Progenitor cell of endocrine pancreas (in vitro differentiated cells): Measurements from ENCODE around the gene RFFL. TPM values are rescaled to one million over a fixed set of nuclear protein-coding genes. Genes with fewer than 3 reads are reported as not detected.
"Not testable (repeated sequence)": the region's sequence is repeated elsewhere in the genome, so short reads cannot be mapped to it uniquely, and the experiment has no call there.

Experiments
- DNase-seq: peaks from one replicate; pipeline ENCODE4 v3.0.0; 2021; ENCODE audit warnings: low spot score; ENCODE audit not compliant: unreplicated experiment
- H3K27ac Mint-ChIP-seq: 2 replicates; pipeline ENCODE4 v1.8.0; 2021; ENCODE audit warnings: mild to moderate bottlenecking, moderate library complexity, mixed read lengths
- H3K27me3 Mint-ChIP-seq: 2 replicates; pipeline ENCODE4 v1.8.0; 2021; ENCODE audit warnings: mixed read lengths
- H3K36me3 Mint-ChIP-seq: 2 replicates; pipeline ENCODE4 v1.8.0; 2022; ENCODE audit warnings: mixed read lengths; ENCODE audit not compliant: insufficient read depth
- H3K4me1 Mint-ChIP-seq: 2 replicates; pipeline ENCODE4 v1.8.0; 2021; ENCODE audit warnings: low read depth, mixed read lengths
- H3K4me3 Mint-ChIP-seq: 2 replicates; pipeline ENCODE4 v1.8.0; 2021; ENCODE audit warnings: low read depth, mild to moderate bottlenecking, moderate library complexity, mixed read lengths
- H3K9me3 Mint-ChIP-seq: 2 replicates; pipeline ENCODE4 v1.8.0; 2021; ENCODE audit warnings: low read depth, mixed read lengths
- long read RNA-seq: library from polyadenylated mRNA; unstranded; transcript quantifications from one replicate; pipeline ENCODE4 v2.0.0, GENCODE V29; 2020
- total RNA-seq: library from RNA; stranded (reverse); gene quantifications from 2 replicates; pipeline ENCODE4 v1.2.1, GENCODE V29; 2021
- TF ChIP-seq, protein P1 (sequence below): fragments of 200-600 bp; sonication (generic); IDR thresholded peaks from one replicate; pipeline ENCODE4 v1.5.0; 2021; ENCODE audit warnings: antibody characterized with exemption, mild to moderate bottlenecking; ENCODE audit not compliant: unreplicated experiment

The RFFL gene, protein sequence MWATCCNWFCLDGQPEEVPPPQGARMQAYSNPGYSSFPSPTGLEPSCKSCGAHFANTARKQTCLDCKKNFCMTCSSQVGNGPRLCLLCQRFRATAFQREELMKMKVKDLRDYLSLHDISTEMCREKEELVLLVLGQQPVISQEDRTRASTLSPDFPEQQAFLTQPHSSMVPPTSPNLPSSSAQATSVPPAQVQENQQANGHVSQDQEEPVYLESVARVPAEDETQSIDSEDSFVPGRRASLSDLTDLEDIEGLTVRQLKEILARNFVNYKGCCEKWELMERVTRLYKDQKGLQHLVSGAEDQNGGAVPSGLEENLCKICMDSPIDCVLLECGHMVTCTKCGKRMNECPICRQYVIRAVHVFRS
- 34.0 and 35.2 TPM in 2 replicates for total RNA-seq
- long read RNA-seq, full-length matches to known transcripts = 4 of 29 reads
- long read RNA-seq, partial matches to known transcripts = 3 of 29 reads
- long read RNA-seq, other reads (novel, unspliced or antisense) = 22 of 29 reads

- Mint-ChIP-seq H3K27me3 (no peaks in the 10 kb centered on the region), H3K27ac (peak within 1 kb of the TSS; percentile 90), H3K9me3 (no peaks in the 10 kb centered on the region), H3K4me3 (no peak within 1 kb of the TSS), H3K36me3 (peaks cover 10% of the 10 kb centered on the region), H3K4me1 (peaks cover 34% of the 10 kb centered on the region)
- peak; percentile 12 for DNase-seq
- TF ChIP-seq, protein P1, sequence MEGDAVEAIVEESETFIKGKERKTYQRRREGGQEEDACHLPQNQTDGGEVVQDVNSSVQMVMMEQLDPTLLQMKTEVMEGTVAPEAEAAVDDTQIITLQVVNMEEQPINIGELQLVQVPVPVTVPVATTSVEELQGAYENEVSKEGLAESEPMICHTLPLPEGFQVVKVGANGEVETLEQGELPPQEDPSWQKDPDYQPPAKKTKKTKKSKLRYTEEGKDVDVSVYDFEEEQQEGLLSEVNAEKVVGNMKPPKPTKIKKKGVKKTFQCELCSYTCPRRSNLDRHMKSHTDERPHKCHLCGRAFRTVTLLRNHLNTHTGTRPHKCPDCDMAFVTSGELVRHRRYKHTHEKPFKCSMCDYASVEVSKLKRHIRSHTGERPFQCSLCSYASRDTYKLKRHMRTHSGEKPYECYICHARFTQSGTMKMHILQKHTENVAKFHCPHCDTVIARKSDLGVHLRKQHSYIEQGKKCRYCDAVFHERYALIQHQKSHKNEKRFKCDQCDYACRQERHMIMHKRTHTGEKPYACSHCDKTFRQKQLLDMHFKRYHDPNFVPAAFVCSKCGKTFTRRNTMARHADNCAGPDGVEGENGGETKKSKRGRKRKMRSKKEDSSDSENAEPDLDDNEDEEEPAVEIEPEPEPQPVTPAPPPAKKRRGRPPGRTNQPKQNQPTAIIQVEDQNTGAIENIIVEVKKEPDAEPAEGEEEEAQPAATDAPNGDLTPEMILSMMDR = no peak
These were observed at the start of gene RFFL for GRCh38 chr17:35063514-35064223. RFFL (minus strand) TSS chr17:35063707; CDS start chr17:35026553, 37,154 bp downstream.

- DNase-seq, H3K27ac Mint-ChIP-seq, H3K9me3 Mint-ChIP-seq, H3K4me3 Mint-ChIP-seq, H3K36me3 Mint-ChIP-seq, H3K4me1 Mint-ChIP-seq, H3K27me3 Mint-ChIP-seq: not testable (repeated sequence)
These were observed 47.3 kb upstream of the RFFL start for GRCh38 chr17:35110791-35111190.

DNA sequence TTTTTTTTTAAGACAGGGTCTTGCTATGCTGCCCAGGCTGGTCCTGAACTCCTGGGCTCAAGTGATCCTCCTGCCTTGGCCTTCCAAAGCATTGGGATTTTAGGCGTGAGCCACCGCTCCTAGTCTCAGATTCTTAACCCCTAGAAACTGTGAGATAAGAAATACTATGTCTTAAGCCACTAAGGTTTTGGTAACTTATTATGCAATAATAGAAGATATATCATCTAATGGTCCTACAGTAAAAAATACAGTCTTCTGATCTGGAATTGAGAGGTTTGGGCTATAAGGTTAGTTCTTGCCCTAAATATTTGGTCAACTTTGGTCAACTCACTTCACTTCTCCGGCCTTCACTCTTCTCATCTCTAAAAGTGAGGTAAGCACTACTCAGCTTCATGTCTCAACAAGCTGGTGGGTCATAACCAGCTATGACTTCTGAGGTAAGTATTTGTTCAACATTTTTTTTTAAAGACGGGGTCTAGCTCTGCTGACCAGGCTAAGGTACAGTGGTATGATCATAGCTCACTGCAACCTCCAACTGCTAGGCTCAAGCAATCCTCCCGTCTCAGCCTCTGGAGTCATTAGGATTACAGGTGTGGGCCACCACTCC lies 41.4 kb upstream of the RFFL start:
- H3K4me1 Mint-ChIP-seq = no peaks in the 10 kb centered on the region
- no peak overlapping the region for H3K27ac Mint-ChIP-seq
- H3K9me3 Mint-ChIP-seq = no peaks in the 10 kb centered on the region
- H3K27me3 Mint-ChIP-seq = no peaks in the 10 kb centered on the region
- H3K4me3 Mint-ChIP-seq = no peak overlapping the region
- TF ChIP-seq, protein P1 = no peak
- DNase-seq = no peak
- H3K36me3 Mint-ChIP-seq = peaks cover 15% of the 10 kb centered on the region

- Mint-ChIP-seq H3K27me3 (no peaks in the 10 kb centered on the region), H3K36me3 (peaks cover 15% of the 10 kb centered on the region), H3K4me3 (no peak overlapping the region), H3K4me1 (no peaks in the 10 kb centered on the region), H3K9me3 (no peaks in the 10 kb centered on the region), H3K27ac (no peak overlapping the region)
- TF ChIP-seq, protein P1 = no peak
- no peak for DNase-seq
These were observed 39.8 kb upstream of the RFFL start for GRCh38 chr17:35103271-35103670.

DNA sequence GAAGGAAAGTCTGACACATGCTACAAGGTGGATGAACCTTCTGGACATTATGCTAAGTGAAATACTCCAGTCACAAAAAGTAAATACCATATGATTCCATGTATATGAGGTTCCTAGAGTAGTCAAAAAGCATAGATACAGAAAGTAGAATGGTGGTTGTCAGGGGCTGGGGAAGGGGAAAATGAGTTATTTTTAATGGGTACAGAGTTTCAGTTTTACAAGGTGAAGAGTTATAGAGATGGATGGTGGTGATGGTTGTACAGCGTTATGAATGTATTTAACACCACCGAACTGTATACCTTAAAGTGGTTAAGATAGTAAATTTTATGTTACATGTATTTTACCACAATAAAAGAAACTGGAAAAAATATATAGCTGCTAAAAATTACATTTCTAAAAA lies 38.2 kb upstream of the RFFL start:
- no peak overlapping the region for H3K4me3 Mint-ChIP-seq
- DNase-seq = no peak
- no peaks in the 10 kb centered on the region for H3K27me3 Mint-ChIP-seq
- TF ChIP-seq, protein P1 = no peak
- peaks cover 14% of the 10 kb centered on the region for H3K36me3 Mint-ChIP-seq
- H3K4me1 Mint-ChIP-seq = no peaks in the 10 kb centered on the region
- H3K9me3 Mint-ChIP-seq = no peaks in the 10 kb centered on the region
- no peak overlapping the region for H3K27ac Mint-ChIP-seq
